GM19193 (cell line): Measurements from ENCODE around the gene GRAP.

Source experiments
- POLR2A ChIP-seq: IDR thresholded peaks from 4 replicates; pipeline ENCODE4 v1.6.1; 2011; ENCODE audit not compliant: insufficient read depth, insufficient read length; ENCODE audit errors: extremely low read depth

The GRAP gene

GRCh38 chr17:19017401-19017800, 29.4 kb downstream of the GRAP start:
- no peak for TF ChIP-seq POLR2A

DNA sequence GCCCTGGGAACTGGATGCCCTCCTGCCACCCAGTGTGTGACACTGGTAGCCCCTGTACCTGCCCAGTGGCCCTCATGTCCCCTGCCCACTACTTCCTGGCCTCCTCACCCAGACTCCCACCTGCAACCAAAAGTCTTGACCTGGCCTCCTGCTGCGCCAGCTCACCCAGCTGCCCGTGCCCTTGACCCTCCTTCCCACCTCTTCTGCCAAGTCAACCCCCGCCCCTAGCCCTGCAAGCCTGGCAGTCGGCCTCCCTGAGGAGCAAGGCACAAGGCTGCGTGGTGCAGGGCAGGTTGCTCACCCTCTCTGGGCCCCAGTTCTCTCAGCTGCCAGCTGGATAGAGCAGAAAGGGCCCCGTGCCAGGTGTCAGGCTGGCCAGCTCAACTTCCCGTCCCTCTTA, 29.9 kb downstream of the GRAP start:
- TF ChIP-seq POLR2A: no peak

GRCh38 chr17:19016297-19016696, 30.5 kb downstream of the GRAP start:
- TF ChIP-seq POLR2A: no peak

- TF ChIP-seq POLR2A: no peak
Measured at GRCh38 chr17:19015428-19015827, 31.3 kb downstream of the GRAP start.

GRCh38 chr17:19014628-19015215, 32.0 kb downstream of the GRAP start:
- TF ChIP-seq POLR2A: no peak

DNA sequence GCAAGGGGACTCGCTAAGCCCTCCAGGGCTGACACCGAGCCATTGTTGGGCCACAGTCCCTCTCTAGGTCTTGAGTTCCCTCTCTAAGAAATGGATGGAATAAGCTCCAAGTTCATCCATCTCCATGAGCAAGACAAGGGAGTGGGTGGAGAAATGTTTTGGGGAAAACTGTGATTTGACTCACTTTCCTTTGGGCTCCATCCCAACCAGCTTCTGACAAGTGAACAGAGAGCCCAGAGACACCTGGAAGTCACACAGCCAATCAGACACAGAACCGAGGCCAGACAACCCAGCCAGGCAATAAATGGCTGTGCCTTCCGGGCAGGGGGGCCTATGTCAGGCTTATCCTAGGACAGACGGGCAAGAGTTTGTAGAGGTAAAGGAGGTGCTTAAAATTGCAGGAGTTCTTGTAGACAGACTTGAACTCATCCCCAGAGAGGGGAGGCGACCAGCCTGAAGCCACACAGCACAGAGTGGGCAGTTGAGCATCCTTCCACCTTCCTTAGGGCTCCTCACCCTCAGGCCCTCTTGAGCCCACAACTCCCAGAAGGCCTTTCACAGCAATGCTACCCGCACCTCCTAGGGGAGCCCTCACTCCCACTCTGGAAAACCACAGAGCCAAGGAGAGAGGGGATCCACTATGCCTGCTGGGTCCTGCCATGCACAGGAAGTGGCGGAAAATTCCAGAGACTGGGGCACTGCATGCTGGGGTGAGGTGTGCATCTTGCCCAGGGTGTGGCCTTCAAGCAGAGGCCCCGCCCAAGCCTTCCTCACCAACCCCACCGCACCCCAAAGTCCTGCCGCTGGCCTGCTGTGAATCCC, 32.7 kb downstream of the GRAP start:
- no peak for TF ChIP-seq POLR2A

- TF ChIP-seq POLR2A: no peak
Measured at GRCh38 chr17:19013226-19013625, 33.5 kb downstream of the GRAP start.

DNA sequence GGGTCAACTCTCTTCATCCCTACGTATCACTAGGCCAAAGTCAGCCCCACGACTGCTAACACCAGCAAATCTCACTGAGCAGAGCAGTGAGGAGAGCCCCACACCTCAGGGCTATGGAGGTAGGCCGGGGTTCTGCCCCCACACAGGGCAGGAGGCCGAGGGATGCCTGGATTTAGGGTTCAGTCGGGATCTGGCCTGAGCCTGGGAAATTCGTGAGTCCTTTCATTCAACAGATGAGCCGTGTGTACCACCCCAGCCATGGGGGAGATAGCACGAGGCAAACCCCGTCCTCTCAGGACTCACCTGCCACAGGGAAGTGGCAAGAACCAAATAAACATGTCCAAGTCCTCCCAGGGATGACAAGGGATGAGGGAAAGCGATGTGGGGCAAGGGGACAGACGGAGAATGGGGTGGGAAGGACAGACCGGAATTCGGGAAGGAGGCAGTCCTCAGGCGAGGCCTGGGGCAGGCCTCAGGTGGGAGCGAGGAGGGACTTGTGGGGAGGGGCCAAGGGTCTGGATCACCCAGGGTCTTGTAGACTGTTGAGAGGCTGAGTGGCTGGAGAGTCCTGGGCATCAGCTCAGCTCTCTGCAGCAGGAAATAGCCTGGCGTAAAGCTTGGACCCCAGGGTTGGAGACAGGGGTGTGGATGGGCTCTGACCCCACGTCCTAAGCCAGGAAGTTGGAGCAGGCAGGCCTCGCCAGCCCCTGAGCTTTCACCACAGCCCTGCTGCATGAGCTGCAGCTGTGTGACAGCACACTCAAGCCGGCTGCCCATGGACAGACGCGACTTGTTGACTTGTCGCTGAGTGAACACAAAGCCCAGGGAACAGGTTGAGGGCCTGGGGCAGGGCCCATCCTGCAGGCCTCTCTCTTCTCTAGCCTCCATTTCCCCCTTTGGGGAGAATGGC, 34.3 kb downstream of the GRAP start:
- TF ChIP-seq POLR2A: no peak

DNA sequence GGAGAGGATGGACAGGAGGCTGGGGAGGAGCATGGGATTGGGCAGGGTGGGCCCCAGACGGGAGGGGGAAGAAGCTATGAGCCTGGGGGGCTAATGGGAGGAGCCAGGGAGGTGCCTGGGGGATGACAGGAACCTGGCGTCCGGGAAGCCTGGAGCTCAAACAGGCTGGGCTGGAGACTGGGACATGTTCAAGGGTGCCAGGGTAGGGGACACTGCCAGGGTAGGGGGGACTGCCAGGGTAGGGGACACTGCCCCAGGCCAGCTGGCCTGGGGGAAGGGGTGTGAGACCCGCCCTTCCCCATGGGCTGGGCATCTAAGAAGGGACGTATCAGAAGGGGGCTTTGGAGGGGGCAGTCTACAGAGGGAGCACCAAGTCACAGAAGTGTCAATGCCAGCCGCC, 35.2 kb downstream of the GRAP start:
- no peak for TF ChIP-seq POLR2A

DNA sequence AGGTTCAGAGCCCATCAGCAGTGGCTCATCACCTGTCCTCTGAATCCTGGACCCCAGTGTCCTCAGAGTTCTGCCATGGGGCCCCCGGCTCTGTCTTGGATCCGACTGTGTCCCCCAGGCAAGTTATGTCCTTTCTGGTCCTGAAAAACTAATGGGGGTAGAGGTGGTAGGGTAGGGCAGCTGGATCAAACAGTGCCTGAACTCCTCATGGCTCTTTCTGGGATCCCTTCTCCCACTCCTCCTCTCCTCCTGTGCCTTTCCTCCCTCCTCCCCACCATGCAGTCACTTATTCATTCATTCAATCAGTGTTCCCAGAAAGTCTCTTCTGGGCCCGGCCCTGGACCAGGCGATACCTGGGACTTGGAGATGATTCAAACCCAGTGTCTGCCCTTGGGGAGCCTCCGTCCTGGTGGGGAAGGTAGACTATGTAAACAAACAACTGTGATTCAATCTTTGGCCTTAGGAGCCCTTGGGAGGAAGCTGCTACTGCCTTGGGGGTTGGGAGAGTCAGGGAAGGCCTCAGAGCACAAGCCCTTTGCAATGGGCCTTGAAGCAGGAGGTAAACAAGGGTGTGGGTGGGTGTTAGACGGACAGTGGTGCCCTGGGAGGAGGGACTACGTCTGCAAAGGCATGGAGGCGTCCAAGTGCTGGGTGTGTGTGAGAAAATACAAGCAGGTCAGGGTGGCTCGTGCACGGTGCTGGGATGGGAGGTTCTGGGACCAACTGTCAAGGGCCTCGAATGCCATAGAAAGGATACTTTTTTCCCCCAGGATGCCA, 35.8 kb downstream of the GRAP start:
- no peak for TF ChIP-seq POLR2A

GRCh38 chr17:19009970-19010369, 36.8 kb downstream of the GRAP start:
- no peak for TF ChIP-seq POLR2A

GRCh38 chr17:19006698-19007097, 40.1 kb downstream of the GRAP start:
- TF ChIP-seq POLR2A: no peak

DNA sequence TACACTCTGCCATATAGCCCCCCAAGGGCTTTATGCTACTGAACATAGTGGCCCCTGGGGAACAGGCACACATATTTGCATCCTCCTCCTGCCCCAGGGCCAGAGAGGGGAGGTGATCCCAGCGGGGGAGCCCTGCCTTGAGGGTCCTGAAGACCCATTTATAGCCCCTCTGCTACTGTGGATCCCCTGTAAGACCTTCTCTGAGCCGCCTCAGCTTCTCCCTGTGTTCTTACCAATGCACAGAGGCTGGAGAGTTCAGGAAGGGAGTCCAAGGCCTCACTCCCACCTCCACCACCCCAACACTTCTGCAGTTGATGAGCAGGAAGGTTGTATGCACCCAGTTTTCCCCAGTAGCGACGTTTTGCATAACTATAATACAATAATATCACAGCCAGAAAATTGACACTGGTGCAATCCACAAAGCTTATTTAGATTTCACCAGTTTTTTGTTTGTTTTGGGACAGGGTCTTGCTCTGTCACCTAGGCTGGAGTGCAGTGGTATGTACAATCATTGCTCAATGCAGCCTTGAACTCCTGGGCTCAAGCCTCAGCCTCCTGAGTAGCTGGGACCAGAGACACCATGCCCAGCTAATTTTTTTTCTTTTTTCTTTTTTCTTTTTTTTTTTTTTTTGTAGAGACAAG, 40.8 kb downstream of the GRAP start:
- no peak for TF ChIP-seq POLR2A

DNA sequence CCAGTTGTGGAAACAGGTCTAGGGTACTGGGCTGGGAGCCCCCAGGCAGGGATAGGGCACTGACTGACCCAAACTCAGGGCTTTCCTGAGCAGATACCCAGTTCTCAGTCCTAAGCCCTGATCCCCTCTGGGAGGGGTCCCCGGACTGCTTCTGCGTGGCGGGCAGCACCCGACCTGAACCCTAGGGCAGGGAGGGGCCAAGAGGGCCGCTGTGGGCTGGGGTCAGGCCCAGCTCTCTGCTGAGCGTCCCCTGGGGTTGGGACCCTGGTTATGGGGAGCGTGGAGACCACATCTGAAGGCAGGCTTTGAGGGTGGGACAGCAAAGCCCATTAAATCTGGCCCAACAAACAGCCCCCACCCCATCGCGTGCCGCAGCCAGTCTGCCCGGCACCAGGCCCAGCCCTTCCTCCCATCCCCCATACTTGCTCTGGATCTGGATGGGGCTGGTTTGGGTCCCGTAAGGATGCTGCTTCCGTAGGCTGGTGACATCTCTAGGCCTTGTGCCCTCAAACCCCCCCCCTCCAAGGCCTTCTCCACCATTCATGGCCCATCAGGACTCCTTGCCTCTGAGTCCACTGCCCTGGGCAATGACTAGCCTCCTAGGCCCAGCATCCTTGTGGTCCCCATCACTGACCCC, 41.5 kb downstream of the GRAP start:
- no peak for TF ChIP-seq POLR2A

GRCh38 chr17:19004421-19005136, 42.2 kb downstream of the GRAP start, which contains the start of gene FAM83G:
FAM83G (minus strand) TSS chr17:19004764; CDS start chr17:19004041, 723 bp downstream.
- peak; percentile 71 for TF ChIP-seq POLR2A
